GM19455 (cell line): ENCODE measurements around the gene DNASE1L1.
A peak's percentile ranks its signal among the peaks of the same experiment; 100 is the strongest.

ENCODE experiments used
- ATAC-seq: cut with Tn5 transposase; IDR thresholded peaks from one replicate; pipeline ENCODE4 v1.9.1; 2021; ENCODE audit not compliant: unreplicated experiment

The DNASE1L1 gene

GRCh38 chrX:154436983-154437752 lies 28.1 kb upstream of the DNASE1L1 start, which contains the start of gene GDI1:
TSS of gene GDI1 (plus strand) at chrX:154437154. CDS start at chrX:154437255, 101 bp downstream.
- no peak for ATAC-seq

GRCh38 chrX:154436374-154436982 lies 27.4 kb upstream of the DNASE1L1 start:
- ATAC-seq = no peak

- no peak for ATAC-seq
Observed at GRCh38 chrX:154435171-154435733, 26.2 kb upstream of the DNASE1L1 start.

GRCh38 chrX:154434394-154435168 lies 25.5 kb upstream of the DNASE1L1 start:
- ATAC-seq = no peak

GRCh38 chrX:154433605-154434004 lies 24.6 kb upstream of the DNASE1L1 start:
- no peak for ATAC-seq

- no peak for ATAC-seq
Observed at GRCh38 chrX:154432210-154432609, 23.2 kb upstream of the DNASE1L1 start.

GRCh38 chrX:154431341-154431740 lies 22.3 kb upstream of the DNASE1L1 start:
- no peak for ATAC-seq

GRCh38 chrX:154430916-154431315 lies 21.9 kb upstream of the DNASE1L1 start:
- no peak for ATAC-seq

GRCh38 chrX:154430479-154430878 lies 21.4 kb upstream of the DNASE1L1 start:
- ATAC-seq = no peak

- ATAC-seq = no peak
Observed at GRCh38 chrX:154429711-154430110, 20.7 kb upstream of the DNASE1L1 start.

GRCh38 chrX:154428176-154429171 lies 19.4 kb upstream of the DNASE1L1 start, which contains the start of gene ATP6AP1:
TSS of gene ATP6AP1 (plus strand) at chrX:154428677. CDS start at chrX:154428693, 16 bp downstream.
- ATAC-seq = peak; percentile 92

- no peak for ATAC-seq
Observed at GRCh38 chrX:154426916-154427770, 18.1 kb upstream of the DNASE1L1 start.

- no peak for ATAC-seq
Observed at GRCh38 chrX:154420402-154420756, 11.3 kb upstream of the DNASE1L1 start.

GRCh38 chrX:154419688-154420401 lies 10.8 kb upstream of the DNASE1L1 start:
- ATAC-seq = no peak

- ATAC-seq = no peak
Observed at GRCh38 chrX:154419189-154419588, 10.1 kb upstream of the DNASE1L1 start.

- ATAC-seq = no peak
Observed at GRCh38 chrX:154417157-154417556, 8.1 kb upstream of the DNASE1L1 start.

GRCh38 chrX:154413142-154413541 lies 4.1 kb upstream of the DNASE1L1 start:
- ATAC-seq = no peak

GRCh38 chrX:154412468-154412867 lies 3.4 kb upstream of the DNASE1L1 start:
- no peak for ATAC-seq

- ATAC-seq = no peak
Observed at GRCh38 chrX:154411981-154412340, 2.9 kb upstream of the DNASE1L1 start.
